ENCODE results near the gene FKBP10. TPM values are rescaled to one million over a fixed set of nuclear protein-coding genes. Genes with fewer than 3 reads are reported as not detected.

FKBP10 gene
- total RNA-seq, 1 donor from 2014 or later = 388 TPM

DNA sequence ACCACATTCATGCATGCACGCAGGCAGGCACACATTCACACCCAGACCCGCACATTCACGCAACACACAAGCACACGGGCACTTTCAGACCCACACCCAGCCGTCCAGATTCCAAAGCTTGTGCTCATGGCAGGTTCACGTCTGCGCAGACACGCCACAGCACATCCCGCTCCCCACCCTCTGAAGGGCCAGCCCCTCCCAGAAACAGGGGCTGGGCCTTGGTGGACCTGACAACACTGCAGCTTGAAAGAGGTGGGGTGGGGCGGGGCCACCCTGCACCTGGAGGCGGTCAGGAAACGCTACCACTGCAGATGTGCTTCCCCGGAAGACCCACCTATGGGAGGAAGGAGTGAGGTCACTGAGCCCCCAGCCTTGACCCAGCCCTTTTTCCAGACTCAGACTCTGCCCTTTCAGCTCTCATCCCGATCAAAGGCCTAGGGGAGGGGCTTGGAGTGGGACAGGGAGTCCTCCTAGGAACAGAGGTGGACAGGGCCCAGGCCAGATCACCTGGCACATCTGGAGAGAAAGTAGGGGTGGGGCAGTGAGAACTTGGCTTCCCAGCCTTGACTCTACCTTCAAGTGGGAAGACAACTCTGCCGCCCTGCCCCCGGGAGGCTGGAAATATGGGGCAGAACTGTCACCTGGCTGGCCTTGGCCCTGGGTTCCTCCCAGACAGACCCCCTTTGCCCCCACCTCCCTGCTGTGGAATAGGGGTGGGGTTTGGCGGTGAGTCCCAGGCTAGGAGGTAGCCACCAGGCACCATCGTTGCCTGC lies 12.0 kb upstream of the FKBP10 start:
- DNase-seq (ENCODE audit: low spot score in 2 of 2) = no peak
- Histone ChIP-seq H3K4me3 (peak overlapping the region in 1 of 2 donors; percentile 17), H3K27ac (no peak overlapping the region)

DNA sequence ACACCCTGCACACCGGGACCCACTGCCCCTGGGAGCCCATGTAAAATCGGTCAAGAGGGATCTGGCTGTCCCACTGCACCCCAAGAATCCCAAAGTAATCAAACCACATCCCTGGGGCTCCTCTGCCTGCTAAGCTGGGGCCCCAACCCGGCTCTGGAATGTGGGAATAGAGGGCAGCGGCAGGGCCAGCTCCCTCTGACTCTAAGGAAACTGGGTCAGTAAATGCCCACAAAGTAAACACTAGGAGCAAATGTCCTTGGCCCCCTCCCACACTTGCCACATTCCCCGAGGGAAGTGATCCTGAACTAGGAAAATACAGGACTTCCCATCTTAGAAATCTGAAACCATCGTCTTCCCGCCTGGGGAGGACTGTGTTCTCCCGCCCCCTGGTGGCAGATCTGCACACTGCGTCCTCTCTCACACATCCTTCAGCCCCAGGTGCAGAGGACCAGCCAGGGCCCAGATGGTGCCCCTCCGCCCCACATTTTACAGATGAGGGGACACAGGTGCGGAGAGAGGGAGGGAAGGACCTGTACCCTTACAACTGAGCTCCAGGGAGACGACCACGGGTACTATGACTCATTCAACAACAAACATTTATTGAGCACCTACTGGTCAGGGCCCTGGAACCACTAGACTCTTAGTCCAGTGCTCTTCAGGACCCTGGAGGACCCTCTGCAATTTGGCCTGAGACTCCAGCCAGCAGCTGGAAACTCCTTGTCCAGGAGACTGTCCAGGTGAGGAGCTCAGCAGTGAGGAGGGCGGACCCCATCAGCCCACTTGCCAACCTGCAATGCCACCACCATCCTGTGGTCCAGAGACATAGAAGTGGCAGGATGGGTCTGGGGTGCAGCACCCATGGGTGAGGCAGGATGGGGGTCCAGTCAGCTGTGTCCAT lies 11.2 kb upstream of the FKBP10 start:
- Histone ChIP-seq H3K4me3 (peak overlapping the region in 1 of 2 donors; percentile 17), H3K27ac (no peak overlapping the region), H3K9me3 (no peaks in the 10 kb centered on the region), H3K36me3 (no peaks in the 10 kb centered on the region), H3K4me1 (peaks cover 0 to 5% of the 10 kb centered on the region in 2 donors), H3K27me3 (no peaks in the 10 kb centered on the region)
- intact Hi-C loops (cut with DNase I) = loop anchor here (1.0 to 2.0 kb wide), 2 partner anchors 29 to 63 kb away; no protein-coding TSS in a partner anchor
- DNase-seq (ENCODE audit: low spot score in 2 of 2) = peak; percentile 34 to 89
- TF ChIP-seq, protein P1, sequence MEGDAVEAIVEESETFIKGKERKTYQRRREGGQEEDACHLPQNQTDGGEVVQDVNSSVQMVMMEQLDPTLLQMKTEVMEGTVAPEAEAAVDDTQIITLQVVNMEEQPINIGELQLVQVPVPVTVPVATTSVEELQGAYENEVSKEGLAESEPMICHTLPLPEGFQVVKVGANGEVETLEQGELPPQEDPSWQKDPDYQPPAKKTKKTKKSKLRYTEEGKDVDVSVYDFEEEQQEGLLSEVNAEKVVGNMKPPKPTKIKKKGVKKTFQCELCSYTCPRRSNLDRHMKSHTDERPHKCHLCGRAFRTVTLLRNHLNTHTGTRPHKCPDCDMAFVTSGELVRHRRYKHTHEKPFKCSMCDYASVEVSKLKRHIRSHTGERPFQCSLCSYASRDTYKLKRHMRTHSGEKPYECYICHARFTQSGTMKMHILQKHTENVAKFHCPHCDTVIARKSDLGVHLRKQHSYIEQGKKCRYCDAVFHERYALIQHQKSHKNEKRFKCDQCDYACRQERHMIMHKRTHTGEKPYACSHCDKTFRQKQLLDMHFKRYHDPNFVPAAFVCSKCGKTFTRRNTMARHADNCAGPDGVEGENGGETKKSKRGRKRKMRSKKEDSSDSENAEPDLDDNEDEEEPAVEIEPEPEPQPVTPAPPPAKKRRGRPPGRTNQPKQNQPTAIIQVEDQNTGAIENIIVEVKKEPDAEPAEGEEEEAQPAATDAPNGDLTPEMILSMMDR (IDR thresholded peaks at IDR 0.05) = peak; percentile 93 to 97 (median 95)

More for the DNA sequence above, 12.0 kb upstream of the FKBP10 start:
- TF ChIP-seq, protein P1 (IDR thresholded peaks at IDR 0.05) = no peak
- intact Hi-C loops (cut with DNase I) = loop anchor here (1.0 to 2.0 kb wide), 2 partner anchors 28 to 62 kb away; no protein-coding TSS in a partner anchor
- Histone ChIP-seq H3K9me3 (no peaks in the 10 kb centered on the region), H3K27me3 (no peaks in the 10 kb centered on the region), H3K4me1 (peaks cover 0 to 5% of the 10 kb centered on the region in 2 donors), H3K36me3 (no peaks in the 10 kb centered on the region)

DNA sequence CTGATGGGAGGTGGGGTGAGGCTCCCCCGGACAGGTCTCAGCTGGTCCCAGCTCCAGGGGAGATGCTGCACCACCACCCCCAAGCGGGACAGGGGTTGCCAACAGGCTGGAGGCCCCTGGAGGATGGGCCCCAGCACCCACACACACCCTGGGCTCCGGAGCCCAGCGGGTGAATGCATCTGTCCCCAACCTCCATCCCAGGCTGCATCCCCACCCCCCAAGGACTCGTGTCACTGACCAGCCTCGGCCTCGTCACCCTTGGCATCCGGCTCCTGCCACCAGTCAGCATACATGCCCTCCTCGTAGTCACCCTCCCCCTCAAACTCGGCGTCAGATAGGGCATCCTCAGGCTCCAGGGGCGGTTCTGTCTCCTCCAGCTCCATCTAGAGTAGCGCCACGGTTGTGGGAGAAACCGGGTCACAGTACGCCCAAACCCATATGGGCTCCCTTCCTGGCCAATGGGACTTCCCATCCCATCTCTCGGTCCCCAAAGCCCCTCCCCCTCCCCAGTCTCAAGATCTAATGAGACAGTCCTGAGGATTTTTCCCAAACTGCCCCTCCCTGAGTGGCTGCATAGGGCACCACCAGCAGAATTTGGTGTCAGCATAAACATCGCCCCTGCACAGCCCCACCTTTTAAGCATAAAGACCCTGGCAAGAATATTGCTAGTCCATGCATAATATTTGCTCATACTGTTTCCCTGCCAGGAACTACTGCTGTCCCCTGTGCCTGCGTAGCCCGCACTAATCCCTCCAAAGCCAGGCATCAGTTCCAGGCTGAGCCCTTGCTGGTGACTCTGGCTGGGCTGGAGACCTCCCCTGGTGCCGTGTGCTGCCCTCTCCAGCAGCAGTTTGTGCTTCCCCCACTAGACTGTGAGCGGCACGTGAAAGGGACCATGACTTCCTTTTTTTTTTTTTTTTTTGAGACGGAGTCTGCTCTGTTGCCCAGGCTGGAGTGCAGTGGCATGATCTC lies 9.5 kb upstream of the FKBP10 start:
- TF ChIP-seq, protein P1 (IDR thresholded peaks at IDR 0.05) = no peak
- Histone ChIP-seq H3K9me3 (no peaks in the 10 kb centered on the region), H3K36me3 (peaks cover 0 to 3% of the 10 kb centered on the region in 2 donors), H3K27ac (no peak overlapping the region), H3K27me3 (no peaks in the 10 kb centered on the region), H3K4me1 (peaks cover 0 to 5% of the 10 kb centered on the region in 2 donors), H3K4me3 (no peak overlapping the region)
- no peak for DNase-seq (ENCODE audit: low spot score in 2 of 2)
- intact Hi-C loops (cut with DNase I) = no loop called here

DNA sequence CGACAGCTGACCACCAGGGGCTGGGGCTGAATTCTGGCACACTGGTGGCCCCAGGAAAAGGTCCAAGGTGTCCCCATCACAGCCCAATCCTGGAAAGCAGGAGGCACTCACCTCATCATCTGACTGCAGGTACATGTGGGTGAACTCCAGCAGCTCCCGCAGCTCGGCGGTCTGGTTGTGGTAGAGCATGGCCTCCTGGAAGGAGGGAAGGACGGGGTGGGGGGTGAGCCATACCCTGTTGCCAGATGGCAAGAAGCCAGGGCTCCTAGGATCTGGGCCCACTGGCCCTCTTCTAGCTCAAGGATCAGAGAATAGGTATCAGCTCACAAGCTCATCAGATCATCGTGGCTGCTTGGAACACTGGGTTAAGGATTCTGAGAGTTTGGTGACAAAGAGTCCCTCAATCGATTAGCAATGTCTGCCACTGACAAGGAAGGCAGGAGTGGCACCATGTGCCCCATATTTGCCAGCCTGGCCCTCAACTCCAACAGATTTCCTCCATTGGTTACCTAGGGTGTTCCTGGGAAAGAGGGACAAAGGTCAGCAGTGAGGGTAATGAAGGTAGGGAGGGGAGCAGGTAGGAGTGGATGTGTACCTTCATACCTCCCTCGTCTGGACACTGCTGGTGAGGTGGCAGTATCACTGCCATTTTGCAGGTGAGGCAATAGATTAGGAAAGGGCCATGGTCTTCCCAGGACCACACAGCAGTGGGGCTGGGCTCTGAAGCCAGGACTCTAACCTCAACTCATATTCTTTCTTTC lies 5.9 kb upstream of the FKBP10 start:
- TF ChIP-seq, protein P1 (IDR thresholded peaks at IDR 0.05) = no peak
- H3K4me1 ChIP-seq = peaks cover 10 to 13% of the 10 kb centered on the region in 2 donors
- H3K36me3 ChIP-seq = peaks cover 0 to 3% of the 10 kb centered on the region in 2 donors
- no peak overlapping the region for H3K4me3 ChIP-seq
- no peak overlapping the region for H3K27ac ChIP-seq
- intact Hi-C loops (cut with DNase I) = no loop called here
- no peaks in the 10 kb centered on the region for H3K9me3 ChIP-seq
- no peak for DNase-seq (ENCODE audit: low spot score in 2 of 2)
- no peaks in the 10 kb centered on the region for H3K27me3 ChIP-seq

Data from ascending aorta (tissue), 2 donors.